ENCODE data around the gene PLEKHA5.
"Not testable (repeated sequence)": the region's sequence is repeated elsewhere in the genome, so short reads cannot be mapped to it uniquely, and the experiment has no call there.

PLEKHA5 gene

GRCh38 chr12:19168644-19169043 is 39.1 kb downstream of the PLEKHA5 start:
- Histone ChIP-seq H3K4me1 (ENCODE audit: control insufficient read depth in 1 of 2, insufficient read depth in 2 of 2, low read length in 2 of 2) (no peaks in the 10 kb centered on the region), H3K9me3 (ENCODE audit: control insufficient read depth in 1 of 2, low read length in 2 of 2) (no peaks in the 10 kb centered on the region), H3K27me3 (ENCODE audit: low read depth, low read length) (no peaks in the 10 kb centered on the region), H3K36me3 (ENCODE audit: control insufficient read depth in 1 of 2, insufficient read depth in 2 of 2, low read length in 2 of 2) (no peaks in the 10 kb centered on the region), H3K27ac (ENCODE audit: low read length) (no peak overlapping the region), H3K4me3 (ENCODE audit: low read depth in 1 of 2, low read length in 2 of 2) (no peak overlapping the region)

GRCh38 chr12:19169222-19169621 is 39.7 kb downstream of the PLEKHA5 start:
- H3K4me1 ChIP-seq (ENCODE audit: control insufficient read depth in 1 of 2, insufficient read depth in 2 of 2, low read length in 2 of 2) = no peaks in the 10 kb centered on the region
- H3K27me3 ChIP-seq (ENCODE audit: low read depth, low read length) = no peaks in the 10 kb centered on the region
- H3K4me3 ChIP-seq (ENCODE audit: low read depth in 1 of 2, low read length in 2 of 2) = no peak overlapping the region
- no peak overlapping the region for H3K27ac ChIP-seq (ENCODE audit: low read length)
- H3K9me3 ChIP-seq (ENCODE audit: control insufficient read depth in 1 of 2, low read length in 2 of 2) = no peaks in the 10 kb centered on the region
- no peaks in the 10 kb centered on the region for H3K36me3 ChIP-seq (ENCODE audit: control insufficient read depth in 1 of 2, insufficient read depth in 2 of 2, low read length in 2 of 2)

GRCh38 chr12:19170286-19170685 is 40.8 kb downstream of the PLEKHA5 start:
- not testable (repeated sequence) for H3K27me3 ChIP-seq (ENCODE audit: low read depth, low read length); H3K4me1 ChIP-seq (ENCODE audit: control insufficient read depth in 1 of 2, insufficient read depth in 2 of 2, low read length in 2 of 2); H3K36me3 ChIP-seq (ENCODE audit: control insufficient read depth in 1 of 2, insufficient read depth in 2 of 2, low read length in 2 of 2); H3K4me3 ChIP-seq (ENCODE audit: low read depth in 1 of 2, low read length in 2 of 2); H3K27ac ChIP-seq (ENCODE audit: low read length); H3K9me3 ChIP-seq (ENCODE audit: control insufficient read depth in 1 of 2, low read length in 2 of 2)

- Histone ChIP-seq H3K36me3 (ENCODE audit: control insufficient read depth in 1 of 2, insufficient read depth in 2 of 2, low read length in 2 of 2) (no peaks in the 10 kb centered on the region), H3K4me3 (ENCODE audit: low read depth in 1 of 2, low read length in 2 of 2) (no peak overlapping the region), H3K4me1 (ENCODE audit: control insufficient read depth in 1 of 2, insufficient read depth in 2 of 2, low read length in 2 of 2) (no peaks in the 10 kb centered on the region), H3K9me3 (ENCODE audit: control insufficient read depth in 1 of 2, low read length in 2 of 2) (no peaks in the 10 kb centered on the region), H3K27ac (ENCODE audit: low read length) (no peak overlapping the region), H3K27me3 (ENCODE audit: low read depth, low read length) (no peaks in the 10 kb centered on the region)
Measured at GRCh38 chr12:19171731-19172130, 42.2 kb downstream of the PLEKHA5 start.

- Histone ChIP-seq H3K27ac (ENCODE audit: low read length) (peak overlapping the region; percentile 47), H3K27me3 (ENCODE audit: low read depth, low read length) (no peaks in the 10 kb centered on the region), H3K9me3 (ENCODE audit: control insufficient read depth in 1 of 2, low read length in 2 of 2) (no peaks in the 10 kb centered on the region), H3K4me1 (ENCODE audit: control insufficient read depth in 1 of 2, insufficient read depth in 2 of 2, low read length in 2 of 2) (peaks cover 5 to 21% of the 10 kb centered on the region in 2 donors), H3K4me3 (ENCODE audit: low read depth in 1 of 2, low read length in 2 of 2) (no peak overlapping the region), H3K36me3 (ENCODE audit: control insufficient read depth in 1 of 2, insufficient read depth in 2 of 2, low read length in 2 of 2) (no peaks in the 10 kb centered on the region)
Measured at GRCh38 chr12:19177754-19178153, 48.2 kb downstream of the PLEKHA5 start.

- Histone ChIP-seq H3K9me3 (ENCODE audit: control insufficient read depth in 1 of 2, low read length in 2 of 2) (no peaks in the 10 kb centered on the region), H3K4me1 (ENCODE audit: control insufficient read depth in 1 of 2, insufficient read depth in 2 of 2, low read length in 2 of 2) (peaks cover 5 to 21% of the 10 kb centered on the region in 2 donors), H3K27me3 (ENCODE audit: low read depth, low read length) (no peaks in the 10 kb centered on the region), H3K36me3 (ENCODE audit: control insufficient read depth in 1 of 2, insufficient read depth in 2 of 2, low read length in 2 of 2) (no peaks in the 10 kb centered on the region), H3K4me3 (ENCODE audit: low read depth in 1 of 2, low read length in 2 of 2) (no peak overlapping the region), H3K27ac (ENCODE audit: low read length) (no peak overlapping the region)
Measured at GRCh38 chr12:19179986-19180385, 50.5 kb downstream of the PLEKHA5 start.

GRCh38 chr12:19181666-19182426 is 52.3 kb downstream of the PLEKHA5 start:
- H3K27ac ChIP-seq (ENCODE audit: low read length) = no peak overlapping the region
- no peak overlapping the region for H3K4me3 ChIP-seq (ENCODE audit: low read depth in 1 of 2, low read length in 2 of 2)
- no peaks in the 10 kb centered on the region for H3K27me3 ChIP-seq (ENCODE audit: low read depth, low read length)
- H3K36me3 ChIP-seq (ENCODE audit: control insufficient read depth in 1 of 2, insufficient read depth in 2 of 2, low read length in 2 of 2) = no peaks in the 10 kb centered on the region
- no peaks in the 10 kb centered on the region for H3K9me3 ChIP-seq (ENCODE audit: control insufficient read depth in 1 of 2, low read length in 2 of 2)
- peaks cover 5 to 25% of the 10 kb centered on the region in 2 donors for H3K4me1 ChIP-seq (ENCODE audit: control insufficient read depth in 1 of 2, insufficient read depth in 2 of 2, low read length in 2 of 2)

GRCh38 chr12:19183121-19183838 is 53.7 kb downstream of the PLEKHA5 start:
- no peak overlapping the region for H3K27ac ChIP-seq (ENCODE audit: low read length)

GRCh38 chr12:19185262-19185929 is 55.9 kb downstream of the PLEKHA5 start:
- H3K4me3 ChIP-seq (ENCODE audit: low read depth in 1 of 2, low read length in 2 of 2) = no peak overlapping the region
- no peaks in the 10 kb centered on the region for H3K36me3 ChIP-seq (ENCODE audit: control insufficient read depth in 1 of 2, insufficient read depth in 2 of 2, low read length in 2 of 2)
- H3K4me1 ChIP-seq (ENCODE audit: control insufficient read depth in 1 of 2, insufficient read depth in 2 of 2, low read length in 2 of 2) = peaks cover 2 to 14% of the 10 kb centered on the region in 2 donors
- H3K27me3 ChIP-seq (ENCODE audit: low read depth, low read length) = no peaks in the 10 kb centered on the region
- no peak overlapping the region for H3K27ac ChIP-seq (ENCODE audit: low read length)
- no peaks in the 10 kb centered on the region for H3K9me3 ChIP-seq (ENCODE audit: control insufficient read depth in 1 of 2, low read length in 2 of 2)

More at GRCh38 chr12:19183121-19183838, 53.7 kb downstream of the PLEKHA5 start:
- no peaks in the 10 kb centered on the region for H3K36me3 ChIP-seq (ENCODE audit: control insufficient read depth in 1 of 2, insufficient read depth in 2 of 2, low read length in 2 of 2)
- H3K4me3 ChIP-seq (ENCODE audit: low read depth in 1 of 2, low read length in 2 of 2) = no peak overlapping the region
- H3K9me3 ChIP-seq (ENCODE audit: control insufficient read depth in 1 of 2, low read length in 2 of 2) = no peaks in the 10 kb centered on the region
- H3K4me1 ChIP-seq (ENCODE audit: control insufficient read depth in 1 of 2, insufficient read depth in 2 of 2, low read length in 2 of 2) = peaks cover 0 to 15% of the 10 kb centered on the region in 2 donors
- H3K27me3 ChIP-seq (ENCODE audit: low read depth, low read length) = no peaks in the 10 kb centered on the region

GRCh38 chr12:19186722-19187661 is 57.5 kb downstream of the PLEKHA5 start:
- Histone ChIP-seq H3K9me3 (ENCODE audit: control insufficient read depth in 1 of 2, low read length in 2 of 2) (no peaks in the 10 kb centered on the region), H3K4me1 (ENCODE audit: control insufficient read depth in 1 of 2, insufficient read depth in 2 of 2, low read length in 2 of 2) (peaks cover 12 to 29% of the 10 kb centered on the region in 2 donors), H3K4me3 (ENCODE audit: low read depth in 1 of 2, low read length in 2 of 2) (no peak overlapping the region), H3K27ac (ENCODE audit: low read length) (no peak overlapping the region), H3K36me3 (ENCODE audit: control insufficient read depth in 1 of 2, insufficient read depth in 2 of 2, low read length in 2 of 2) (no peaks in the 10 kb centered on the region), H3K27me3 (ENCODE audit: low read depth, low read length) (no peaks in the 10 kb centered on the region)
